IMR-90 (cell line): ENCODE data around the gene MRPL30. TPM values are rescaled to one million over a fixed set of nuclear protein-coding genes. Genes with fewer than 3 reads are reported as not detected.

Experiments
- ATAC-seq: fragments of 200-7000 bp; cut with Tn5 transposase; 2 replicates; pipeline ENCODE4 v1.9.1; 2020; ENCODE audit warnings: low read depth, mild to moderate bottlenecking, moderate library complexity
- BruUV-seq: library from RNA; stranded (reverse); fragments of 400-500 nt; replicated peaks from 2 replicates; lab custom pipeline; 2021; lab: Mats Ljungman, UMichigan
- CTCF ChIA-PET: fragments of 300-600 bp; formaldehyde crosslinking; extraction: SDS; loops from one replicate; lab custom pipeline; 2021; ENCODE audit warnings: antibody characterized with exemption; lab: Yijun Ruan, JAX
- POLR2A ChIA-PET: fragments of 300-600 bp; sonication (Branson Sonifier 250); formaldehyde crosslinking; loops from one replicate; lab custom pipeline; 2022; ENCODE audit warnings: antibody characterized with exemption; ENCODE audit not compliant: unreplicated experiment; lab: Charles Lee
- DNase-seq: peaks from one replicate; pipeline ENCODE4 v3.0.0; 2013
- H2AFZ ChIP-seq: replicated peaks from 2 replicates; pipeline ENCODE3; 2013; ENCODE audit warnings: low read length, mild to moderate bottlenecking; ENCODE audit not compliant: poor library complexity
- H2AK5ac ChIP-seq: 2 replicates; pipeline ENCODE4 v1.6.1; 2013; ENCODE audit warnings: low read depth, low read length, inconsistent platforms
- H2AK9ac ChIP-seq: replicated peaks from 2 replicates; pipeline ENCODE3; 2013; ENCODE audit warnings: mild to moderate bottlenecking, low read depth, low read length, moderate library complexity; ENCODE audit not compliant: poor library complexity
- H2BK120ac ChIP-seq: 2 replicates; pipeline ENCODE4 v1.6.1; 2013; ENCODE audit warnings: low read depth, low read length, inconsistent platforms
- H2BK15ac ChIP-seq: 3 replicates; pipeline ENCODE4 v1.6.1; 2013; ENCODE audit warnings: low read depth, low read length, inconsistent platforms
- H2BK20ac ChIP-seq: 2 replicates; pipeline ENCODE4 v1.6.1; 2013; ENCODE audit warnings: low read depth, mild to moderate bottlenecking, inconsistent platforms, low read length, moderate library complexity
- H2BK5ac ChIP-seq: 2 replicates; pipeline ENCODE4 v1.6.1; 2013; ENCODE audit warnings: mild to moderate bottlenecking, low read depth, low read length, inconsistent platforms; ENCODE audit not compliant: poor library complexity, severe bottlenecking
- H3K14ac ChIP-seq: replicated peaks from 2 replicates; pipeline ENCODE4 v1.6.1; 2013; ENCODE audit warnings: low read depth, low read length, inconsistent platforms
- H3K18ac ChIP-seq: 2 replicates; pipeline ENCODE4 v1.6.1; 2013; ENCODE audit warnings: low read depth, low read length, control low read depth
- H3K23ac ChIP-seq: 2 replicates; pipeline ENCODE4 v1.6.1; 2013; ENCODE audit warnings: low read depth, low read length, inconsistent platforms
- H3K27ac ChIP-seq: 2 replicates; pipeline ENCODE4 v1.5.1; 2013; ENCODE audit warnings: mild to moderate bottlenecking, control low read depth, low read length; ENCODE audit not compliant: insufficient read depth
- H3K27me3 ChIP-seq: 2 replicates; pipeline ENCODE4 v1.6.1; 2013; ENCODE audit warnings: low read length; ENCODE audit not compliant: control insufficient read depth, insufficient read depth
- H3K36me3 ChIP-seq: 2 replicates; pipeline ENCODE4 v1.6.1; 2013; ENCODE audit warnings: low read length, mixed read lengths; ENCODE audit not compliant: control insufficient read depth, insufficient read depth
- H3K4ac ChIP-seq: 2 replicates; pipeline ENCODE4 v1.6.1; 2013; ENCODE audit warnings: low read depth, low read length, inconsistent platforms
- H3K4me1 ChIP-seq: 2 replicates; pipeline ENCODE4 v1.6.1; 2013; ENCODE audit warnings: low read length, mixed read lengths; ENCODE audit not compliant: control insufficient read depth, insufficient read depth
- H3K4me2 ChIP-seq: 2 replicates; pipeline ENCODE4 v1.6.1; 2013; ENCODE audit warnings: low read depth, mild to moderate bottlenecking, control low read depth, low read length, moderate library complexity
- H3K4me3 ChIP-seq: 2 replicates; pipeline ENCODE4 v1.5.1; 2013; ENCODE audit warnings: low read depth, mild to moderate bottlenecking, control low read depth, low read length, moderate library complexity; ENCODE audit not compliant: insufficient read depth
- H3K56ac ChIP-seq: 2 replicates; pipeline ENCODE4 v1.6.1; 2013; ENCODE audit warnings: low read length, inconsistent platforms; ENCODE audit not compliant: insufficient read depth; ENCODE audit errors: extremely low read depth
- H3K79me1 ChIP-seq, 2 experiments: 2 replicates each; pipeline ENCODE4 v1.6.1; 2013; ENCODE audit warnings: low read length in 2 of 2, inconsistent platforms in 1 of 2, low read depth in 1 of 2
- H3K9ac ChIP-seq: 2 replicates; pipeline ENCODE4 v1.6.1; 2013; ENCODE audit warnings: low read depth, low read length, control low read depth
- H3K9me1 ChIP-seq: 2 replicates; pipeline ENCODE4 v1.6.1; 2013; ENCODE audit warnings: low read length, inconsistent platforms; ENCODE audit not compliant: insufficient read depth
- H3K9me3 ChIP-seq: 2 replicates; pipeline ENCODE4 v1.6.1; 2013; ENCODE audit warnings: low read length; ENCODE audit not compliant: control insufficient read depth, insufficient read depth
- H4K20me1 ChIP-seq: 2 replicates; pipeline ENCODE4 v1.6.1; 2013; ENCODE audit warnings: low read length, inconsistent platforms; ENCODE audit not compliant: insufficient read depth
- H4K5ac ChIP-seq: 2 replicates; pipeline ENCODE4 v1.6.1; 2013; ENCODE audit warnings: mild to moderate bottlenecking, low read depth, low read length, control low read depth
- H4K8ac ChIP-seq, 2 experiments: 2 replicates each; pipeline ENCODE4 v1.6.1; 2013; ENCODE audit warnings: low read depth in 2 of 2, low read length in 2 of 2, control low read depth in 1 of 2, inconsistent platforms in 1 of 2
- H4K91ac ChIP-seq: 2 replicates; pipeline ENCODE4 v1.6.1; 2013; ENCODE audit warnings: low read depth, low read length, inconsistent platforms; ENCODE audit not compliant: insufficient read depth
- BHLHE40 ChIP-seq: fragments of 150-350 bp; IDR thresholded peaks from 2 replicates; pipeline ENCODE4 v1.6.1; 2016; ENCODE audit warnings: mild to moderate bottlenecking, low read depth, low read length
- CEBPB ChIP-seq: IDR thresholded peaks from 2 replicates; pipeline ENCODE4 v1.6.1; 2012; ENCODE audit warnings: low read depth, low read length, improper control_type of control experiment
- CHD1 ChIP-seq: IDR thresholded peaks from 2 replicates; pipeline ENCODE4 v1.6.1; 2012; ENCODE audit warnings: low read depth, low read length, improper control_type of control experiment
- ELK1 ChIP-seq: fragments of 150-350 bp; IDR thresholded peaks from 2 replicates; pipeline ENCODE4 v1.6.1; 2016; ENCODE audit warnings: low read depth, mild to moderate bottlenecking, low read length, moderate library complexity, borderline replicate concordance
- FOS ChIP-seq: fragments of 150-350 bp; IDR thresholded peaks from 2 replicates; pipeline ENCODE4 v1.6.1; 2016; ENCODE audit warnings: low read depth, low read length
- MAFK ChIP-seq: IDR thresholded peaks from 2 replicates; pipeline ENCODE4 v1.6.1; 2012; ENCODE audit warnings: low read depth, low read length, improper control_type of control experiment
- MAZ ChIP-seq: IDR thresholded peaks from 2 replicates; pipeline ENCODE4 v1.6.1; 2012; ENCODE audit warnings: low read depth, mild to moderate bottlenecking, low read length, improper control_type of control experiment, moderate library complexity, borderline replicate concordance
- MXI1 ChIP-seq: IDR thresholded peaks from 2 replicates; pipeline ENCODE4 v1.6.1; 2012; ENCODE audit warnings: low read depth, mild to moderate bottlenecking, low read length, moderate library complexity, borderline replicate concordance
- RAD21 ChIP-seq: IDR thresholded peaks from 2 replicates; pipeline ENCODE4 v1.6.1; 2012; ENCODE audit warnings: low read length, improper control_type of control experiment
- RCOR1 ChIP-seq: IDR thresholded peaks from 2 replicates; pipeline ENCODE4 v1.6.1; 2012; ENCODE audit warnings: mild to moderate bottlenecking, low read length, improper control_type of control experiment; ENCODE audit not compliant: insufficient replicate concordance
- SMC3 ChIP-seq: fragments of 150-350 bp; IDR thresholded peaks from 2 replicates; pipeline ENCODE4 v1.6.1; 2016; ENCODE audit warnings: low read depth, mild to moderate bottlenecking, antibody characterized with exemption, low read length, moderate library complexity
- USF2 ChIP-seq: fragments of 150-350 bp; IDR thresholded peaks from 2 replicates; pipeline ENCODE4 v1.6.1; 2017; ENCODE audit warnings: mild to moderate bottlenecking, antibody characterized with exemption, low read length, low read depth
- WGBS, 2 experiments: methylation state at CpG; one replicate each; pipeline versions ENCODE4 v1.1.5 to v1.1.7; 2013; ENCODE audit warnings: missing lambda C conversion rate in 2 of 2; ENCODE audit not compliant: insufficient read length in 1 of 2; ENCODE audit errors: extremely low coverage in 2 of 2; 5-methylcytosine and 5-hydroxymethylcytosine counted together
- dilution Hi-C: fragments of 300-500 bp; cut with HindIII; formaldehyde crosslinking; loops from one replicate; pipeline ENCODE4 v1.14.3; 2018; ENCODE audit warnings: low sequenced_read_pairs; ENCODE audit not compliant: unreplicated experiment
- in situ Hi-C: fragments of 300-500 bp; cut with MboI; formaldehyde crosslinking; loops from 3 replicates; pipeline ENCODE4 v1.14.3; 2019; ENCODE audit warnings: low sequenced_read_pairs, inconsistent platforms, mixed read lengths
- intact Hi-C: fragments of 100-400 bp; cut with micrococcal nuclease; formaldehyde crosslinking; loops from 2 replicates; pipeline ENCODE4 v1.10.0; 2022
- polyA plus RNA-seq, 3 experiments: library from polyadenylated mRNA; depleted of rRNA; stranded (reverse); fragments of >200 nt; gene quantifications; 2 replicates each; pipeline ENCODE4 v1.2.3, GENCODE V29; 2012; ENCODE audit warnings: low replicate concordance in 1 of 3
- total RNA-seq: library from RNA; depleted of rRNA; stranded (reverse); fragments of >200 nt; gene quantifications from 2 replicates; pipeline ENCODE4 v1.2.3, GENCODE V29; 2012

Gene MRPL30
- total and polyA plus RNA-seq, 2 of the 4 experiments (the other 2 are of a cell fraction), result 18.7 to 34.8 TPM

GRCh38 chr2:99201959-99202678, 21.1 kb downstream of the MRPL30 start:
- Histone ChIP-seq H4K5ac (no peak overlapping the region), H2BK5ac (no peak overlapping the region), H3K27ac (no peak overlapping the region), H3K9ac (no peak overlapping the region), H3K9me1 (peaks cover 2% of the 10 kb centered on the region; the same call in 1 of the 2 replicates), H3K56ac (no peak overlapping the region), H3K4ac (no peak overlapping the region), H2AFZ (peak overlapping the region; percentile 45), H4K8ac (no peak overlapping the region), H2BK20ac (no peak overlapping the region), H2AK5ac (no peak overlapping the region), H2AK9ac (peak overlapping the region; percentile 31), H3K14ac (no peak overlapping the region), H3K18ac (no peak overlapping the region), H3K27me3 (no peaks in the 10 kb centered on the region), H2BK120ac (no peak overlapping the region), H4K20me1 (no peaks in the 10 kb centered on the region), H4K91ac (no peak overlapping the region), H3K79me1 (no peaks in the 10 kb centered on the region), H3K36me3 (peaks cover 6% of the 10 kb centered on the region; the same call in 1 of the 2 replicates), H3K4me3 (no peak overlapping the region), H2BK15ac (no peak overlapping the region), H3K4me1 (no peaks in the 10 kb centered on the region), H3K4me2 (no peak overlapping the region), H3K23ac (no peak overlapping the region), H3K9me3 (no peaks in the 10 kb centered on the region)
- TF ChIP-seq ELK1 (no peak), CHD1 (no peak), SMC3 (no peak), USF2 (no peak), BHLHE40 (no peak), RAD21 (no peak), MAFK (no peak), MAZ (no peak), RCOR1 (no peak), FOS (no peak), CEBPB (no peak), MXI1 (no peak)
- BruUV-seq, result no TSS peak
- ChIA-PET CTCF (interaction anchor here (0.6 kb wide), 1 partner anchor 12 kb away, joined by 3 read pairs; no protein-coding TSS in a partner anchor), POLR2A (no interaction called here)
- DNase-seq, result no peak
- WGBS, 2 experiments, result 100% methylated on average over 1 of the region's 4 CpGs; no CpG with 5 or more reads in 1 of the 2 experiments
- no peak for ATAC-seq
- intact Hi-C loops, result no loop called here
- dilution Hi-C loops, result no loop called here
- in situ Hi-C loops, result no loop called here
